ENCODE measurements around the gene REXO5.

- TF ChIP-seq CTCF (IDR thresholded peaks at IDR 0.05; ENCODE audit: low read depth, low read length, poor library complexity, severe bottlenecking), result no peak
- TF ChIP-seq EZH2phosphoT487 (IDR thresholded peaks at IDR 0.05; ENCODE audit: borderline replicate concordance, low read length), result no peak
These were observed 23.2 kb downstream of the REXO5 start for GRCh38 chr16:20829536-20829935.
